ENCODE measurements around the gene COL6A5. TPM values are rescaled to one million over a fixed set of nuclear protein-coding genes. Genes with fewer than 3 reads are reported as not detected.

COL6A5 gene
- total and polyA plus RNA-seq, 2 donors (not counting 1 experiment from before 2014, with no cell fraction given), result 0.06 to 0.66 TPM

DNA sequence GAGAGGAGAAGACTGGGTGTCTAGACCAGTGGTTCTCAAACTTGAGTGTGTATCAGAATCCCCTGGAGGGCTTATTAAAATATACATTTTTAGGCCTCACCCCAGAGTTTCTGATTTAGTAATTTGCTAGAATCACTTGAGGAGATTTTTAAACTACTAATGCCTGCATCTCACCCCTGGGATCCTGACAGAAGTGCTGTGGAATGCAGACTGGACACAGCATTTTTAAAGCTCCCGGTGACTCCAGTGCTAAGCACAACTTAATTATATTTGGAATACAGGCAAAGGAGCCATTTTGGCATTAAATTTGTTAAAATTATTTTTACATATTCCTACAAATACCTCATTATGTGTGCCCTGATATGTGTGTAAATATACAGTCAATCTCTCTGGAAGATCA lies 144.8 kb downstream of the COL6A5 start:
- peak in 1 of 2 donors; percentile 2 for DNase-seq (ENCODE audit: low read depth in 2 of 2)
- Histone ChIP-seq H3K9me3 (ENCODE audit: control insufficient read depth, insufficient read depth, low read depth, low read length) (no peaks in the 10 kb centered on the region), H3K27me3 (ENCODE audit: control insufficient read depth, insufficient read depth, low read length) (no peaks in the 10 kb centered on the region), H3K27ac (ENCODE audit: insufficient read depth, low read length) (no peak overlapping the region), H4K20me1 (ENCODE audit: control insufficient read depth, extremely low read depth, insufficient read depth, low read length) (no peaks in the 10 kb centered on the region), H3K36me3 (ENCODE audit: control insufficient read depth, insufficient read depth, low read length) (no peaks in the 10 kb centered on the region), H3K9ac (ENCODE audit: insufficient read depth, low read length) (no peak overlapping the region), H3K4me1 (ENCODE audit: control insufficient read depth, extremely low read depth, insufficient read depth, low read length) (peaks cover 2% of the 10 kb centered on the region), H2AFZ (ENCODE audit: low read length) (no peak overlapping the region), H3K4me3 (replicated peaks in 1 of 4; ENCODE audit: control extremely low read depth in 1 of 4, insufficient read depth in 1 of 4, low read depth in 3 of 4, low read length in 4 of 4) (no peak overlapping the region), H3K79me2 (ENCODE audit: control insufficient read depth, insufficient read depth, low read length) (no peaks in the 10 kb centered on the region), H3K4me2 (ENCODE audit: extremely low read depth, insufficient read depth, low read length) (no peak overlapping the region)
- TF ChIP-seq CTCF (conservative IDR thresholded peaks at IDR 0.05 in 1 of 2, IDR thresholded peaks at IDR 0.05 in 1 of 2; ENCODE audit: low read depth in 1 of 2, low read length in 2 of 2) (no peak), EZH2 (IDR thresholded peaks at IDR 0.05; ENCODE audit: low read length, missing control alignments) (no peak)

- H3K9me3 ChIP-seq (ENCODE audit: control insufficient read depth, insufficient read depth, low read depth, low read length), result no peaks in the 10 kb centered on the region
- no peaks in the 10 kb centered on the region for H4K20me1 ChIP-seq (ENCODE audit: control insufficient read depth, extremely low read depth, insufficient read depth, low read length)
- H2AFZ ChIP-seq (ENCODE audit: low read length), result no peak overlapping the region
- H3K36me3 ChIP-seq (ENCODE audit: control insufficient read depth, insufficient read depth, low read length), result no peaks in the 10 kb centered on the region
- H3K9ac ChIP-seq (ENCODE audit: insufficient read depth, low read length), result no peak overlapping the region
- no peak overlapping the region for H3K4me3 ChIP-seq (replicated peaks in 1 of 4; ENCODE audit: control extremely low read depth in 1 of 4, insufficient read depth in 1 of 4, low read depth in 3 of 4, low read length in 4 of 4)
- no peak overlapping the region for H3K27ac ChIP-seq (ENCODE audit: insufficient read depth, low read length)
- H3K27me3 ChIP-seq (ENCODE audit: control insufficient read depth, insufficient read depth, low read length), result no peaks in the 10 kb centered on the region
- no peak overlapping the region for H3K4me2 ChIP-seq (ENCODE audit: extremely low read depth, insufficient read depth, low read length)
- TF ChIP-seq CTCF (conservative IDR thresholded peaks at IDR 0.05 in 1 of 2, IDR thresholded peaks at IDR 0.05 in 1 of 2; ENCODE audit: low read depth in 1 of 2, low read length in 2 of 2) (no peak), EZH2 (IDR thresholded peaks at IDR 0.05; ENCODE audit: low read length, missing control alignments) (no peak)
- peaks cover 2% of the 10 kb centered on the region for H3K4me1 ChIP-seq (ENCODE audit: control insufficient read depth, extremely low read depth, insufficient read depth, low read length)
- peak in 1 of 2 donors; percentile 15 for DNase-seq (ENCODE audit: low read depth in 2 of 2)
- H3K79me2 ChIP-seq (ENCODE audit: control insufficient read depth, insufficient read depth, low read length), result no peaks in the 10 kb centered on the region
Observed at GRCh38 chr3:130491431-130491830, 146.0 kb downstream of the COL6A5 start.

- H3K9ac ChIP-seq (ENCODE audit: insufficient read depth, low read length), result no peak overlapping the region
- H3K4me3 ChIP-seq (replicated peaks in 1 of 4; ENCODE audit: control extremely low read depth in 1 of 4, insufficient read depth in 1 of 4, low read depth in 3 of 4, low read length in 4 of 4), result no peak overlapping the region
- H2AFZ ChIP-seq (ENCODE audit: low read length), result no peak overlapping the region
- no peaks in the 10 kb centered on the region for H3K36me3 ChIP-seq (ENCODE audit: control insufficient read depth, insufficient read depth, low read length)
- H3K4me1 ChIP-seq (ENCODE audit: control insufficient read depth, extremely low read depth, insufficient read depth, low read length), result no peaks in the 10 kb centered on the region
- DNase-seq (ENCODE audit: low read depth in 2 of 2), result peak in 1 of 2 donors; percentile 2
- no peaks in the 10 kb centered on the region for H4K20me1 ChIP-seq (ENCODE audit: control insufficient read depth, extremely low read depth, insufficient read depth, low read length)
- TF ChIP-seq EZH2 (IDR thresholded peaks at IDR 0.05; ENCODE audit: low read length, missing control alignments), result no peak
- TF ChIP-seq CTCF (conservative IDR thresholded peaks at IDR 0.05 in 1 of 2, IDR thresholded peaks at IDR 0.05 in 1 of 2; ENCODE audit: low read depth in 1 of 2, low read length in 2 of 2), result no peak
- no peaks in the 10 kb centered on the region for H3K79me2 ChIP-seq (ENCODE audit: control insufficient read depth, insufficient read depth, low read length)
- H3K9me3 ChIP-seq (ENCODE audit: control insufficient read depth, insufficient read depth, low read depth, low read length), result no peaks in the 10 kb centered on the region
- no peak overlapping the region for H3K4me2 ChIP-seq (ENCODE audit: extremely low read depth, insufficient read depth, low read length)
- no peaks in the 10 kb centered on the region for H3K27me3 ChIP-seq (ENCODE audit: control insufficient read depth, insufficient read depth, low read length)
- no peak overlapping the region for H3K27ac ChIP-seq (ENCODE audit: insufficient read depth, low read length)
Observed at GRCh38 chr3:130504701-130505100, 159.2 kb downstream of the COL6A5 start.
